ENCODE measurements around the gene ABCC3. TPM values are rescaled to one million over a fixed set of nuclear protein-coding genes. Genes with fewer than 3 reads are reported as not detected.

ABCC3 gene
- total RNA-seq, 4 donors from 2014 or later, result 1.5 to 19.2 (median 7.3) TPM

GRCh38 chr17:50625032-50625871, 9.4 kb upstream of the ABCC3 start:
- Histone ChIP-seq H3K27me3 (peaks cover 0 to 41% of the 10 kb centered on the region in 2 donors), H3K4me3 (no peak overlapping the region), H3K4me1 (peaks cover 0 to 12% (median 2%) of the 10 kb centered on the region in 4 donors), H3K36me3 (no peaks in the 10 kb centered on the region), H3K9me3 (no peaks in the 10 kb centered on the region), H3K27ac (no peak overlapping the region)
- TF ChIP-seq EP300 (IDR thresholded peaks at IDR 0.05) (no peak), CTCF (IDR thresholded peaks at IDR 0.05) (no peak), POLR2A (IDR thresholded peaks at IDR 0.05) (no peak)
- DNase-seq (ENCODE audit: low spot score in 2 of 2), result no peak
- 83 to 87% methylated on average over 19 of the region's 19 CpGs for WGBS, 2 donors

- peak; percentile 35 to 52 for DNase-seq (ENCODE audit: low spot score in 2 of 2)
Observed at GRCh38 chr17:50626037-50626574, 8.6 kb upstream of the ABCC3 start.

GRCh38 chr17:50627036-50627781, 7.5 kb upstream of the ABCC3 start:
- no peak overlapping the region for H3K27ac ChIP-seq
- no peak overlapping the region for H3K4me3 ChIP-seq
- TF ChIP-seq EP300 (IDR thresholded peaks at IDR 0.05) (no peak), POLR2A (IDR thresholded peaks at IDR 0.05) (no peak), CTCF (IDR thresholded peaks at IDR 0.05) (no peak)
- peaks cover 0 to 16% (median 2%) of the 10 kb centered on the region in 4 donors for H3K4me1 ChIP-seq
- H3K27me3 ChIP-seq, result peaks cover 0 to 50% of the 10 kb centered on the region in 2 donors
- 79 to 81% methylated on average over 17 of the region's 17 CpGs for WGBS, 2 donors
- no peaks in the 10 kb centered on the region for H3K9me3 ChIP-seq
- no peak for DNase-seq (ENCODE audit: low spot score in 2 of 2)
- no peaks in the 10 kb centered on the region for H3K36me3 ChIP-seq

More at GRCh38 chr17:50626037-50626574, 8.6 kb upstream of the ABCC3 start:
- H3K36me3 ChIP-seq, result no peaks in the 10 kb centered on the region
- TF ChIP-seq EP300 (IDR thresholded peaks at IDR 0.05) (no peak), POLR2A (IDR thresholded peaks at IDR 0.05) (no peak), CTCF (IDR thresholded peaks at IDR 0.05) (peak; percentile 44 to 85 (median 58))
- no peak overlapping the region for H3K4me3 ChIP-seq
- peaks cover 0 to 46% of the 10 kb centered on the region in 2 donors for H3K27me3 ChIP-seq
- 51 to 81% methylated on average over 7 of the region's 19 CpGs for WGBS, 2 donors
- no peak overlapping the region for H3K27ac ChIP-seq
- H3K9me3 ChIP-seq, result no peaks in the 10 kb centered on the region
- peaks cover 0 to 12% (median 2%) of the 10 kb centered on the region in 4 donors for H3K4me1 ChIP-seq

GRCh38 chr17:50627782-50628601, 6.7 kb upstream of the ABCC3 start:
- DNase-seq (ENCODE audit: low spot score in 2 of 2), result no peak
- no peak overlapping the region for H3K4me3 ChIP-seq
- TF ChIP-seq POLR2A (IDR thresholded peaks at IDR 0.05), result no peak
- no peak for TF ChIP-seq EP300 (IDR thresholded peaks at IDR 0.05)
- no peak for TF ChIP-seq CTCF (IDR thresholded peaks at IDR 0.05)
- no peaks in the 10 kb centered on the region for H3K9me3 ChIP-seq
- peaks cover 0 to 16% (median 2%) of the 10 kb centered on the region in 4 donors for H3K4me1 ChIP-seq
- H3K27me3 ChIP-seq, result peaks cover 0 to 53% of the 10 kb centered on the region in 2 donors
- WGBS, 2 donors, result 37% methylated on average over 17 of the region's 17 CpGs
- H3K36me3 ChIP-seq, result no peaks in the 10 kb centered on the region
- no peak overlapping the region for H3K27ac ChIP-seq
